Measurements from ENCODE around the gene FXYD1.
"Not testable (repeated sequence)": the region's sequence is repeated elsewhere in the genome, so short reads cannot be mapped to it uniquely, and the experiment has no call there.

The FXYD1 gene

GRCh38 chr19:35125749-35126623 is 12.6 kb upstream of the FXYD1 start:
- no peak for DNase-seq

GRCh38 chr19:35126624-35126959 is 12.0 kb upstream of the FXYD1 start:
- DNase-seq = no peak

- no peak for DNase-seq
These were observed 10.8 kb upstream of the FXYD1 start for GRCh38 chr19:35127871-35128270.

GRCh38 chr19:35128398-35129057 is 10.1 kb upstream of the FXYD1 start:
- no peak for DNase-seq

- DNase-seq = not testable (repeated sequence)
These were observed 8.8 kb upstream of the FXYD1 start for GRCh38 chr19:35129724-35130274.

- no peak for DNase-seq
These were observed 7.6 kb upstream of the FXYD1 start for GRCh38 chr19:35130761-35131720.

GRCh38 chr19:35132254-35132653 is 6.4 kb upstream of the FXYD1 start:
- DNase-seq = no peak

- no peak for DNase-seq
These were observed 4.8 kb upstream of the FXYD1 start for GRCh38 chr19:35133826-35134225.

- DNase-seq = no peak
These were observed 3.9 kb upstream of the FXYD1 start, which contains the start of gene LGI4 for GRCh38 chr19:35134601-35135242. Gene LGI4, minus strand, starts transcription at chr19:35135059. Its CDS starts 379 bp downstream, at chr19:35134680.

GRCh38 chr19:35135389-35135909 is 3.2 kb upstream of the FXYD1 start:
- DNase-seq = peak; percentile 23

- no peak for DNase-seq
These were observed 2.4 kb upstream of the FXYD1 start for GRCh38 chr19:35136231-35136630.

GRCh38 chr19:35136977-35137702 is 1.5 kb upstream of the FXYD1 start:
- DNase-seq = no peak

- DNase-seq = no peak
These were observed 1.8 kb downstream of the FXYD1 start for GRCh38 chr19:35140207-35140961.

GRCh38 chr19:35140962-35141836 is 2.6 kb downstream of the FXYD1 start:
- DNase-seq = peak; percentile 72

GRCh38 chr19:35141837-35142605 is 3.4 kb downstream of the FXYD1 start:
- no peak for DNase-seq

- DNase-seq = no peak
These were observed 4.1 kb downstream of the FXYD1 start for GRCh38 chr19:35142606-35143230.

- DNase-seq = no peak
These were observed 4.6 kb downstream of the FXYD1 start, which contains the start of gene FXYD7 for GRCh38 chr19:35143231-35143715. Gene FXYD7, plus strand, starts transcription at chr19:35143255. Its CDS starts 79 bp downstream, at chr19:35143334.

GRCh38 chr19:35143818-35144217 is 5.2 kb downstream of the FXYD1 start:
- no peak for DNase-seq

All from amniotic stem cell (primary cell).